Placental epithelial cell (primary cell): ENCODE results near the gene SERF1B. TPM values are rescaled to one million over a fixed set of nuclear protein-coding genes. Genes with fewer than 3 reads are reported as not detected.

Experiments used
- small RNA-seq: library from RNA; depleted of rRNA; stranded (forward); fragments of <200 nt; gene quantifications from one replicate; pipeline ENCODE3, GENCODE V24; 2012
- total RNA-seq: library from RNA; depleted of rRNA; stranded (reverse); fragments of >200 nt; gene quantifications from 2 replicates; pipeline ENCODE4 v1.2.3, GENCODE V29; 2012

Gene SERF1B
- 7.9 and 25.3 TPM in 2 replicates for total RNA-seq

DNA sequence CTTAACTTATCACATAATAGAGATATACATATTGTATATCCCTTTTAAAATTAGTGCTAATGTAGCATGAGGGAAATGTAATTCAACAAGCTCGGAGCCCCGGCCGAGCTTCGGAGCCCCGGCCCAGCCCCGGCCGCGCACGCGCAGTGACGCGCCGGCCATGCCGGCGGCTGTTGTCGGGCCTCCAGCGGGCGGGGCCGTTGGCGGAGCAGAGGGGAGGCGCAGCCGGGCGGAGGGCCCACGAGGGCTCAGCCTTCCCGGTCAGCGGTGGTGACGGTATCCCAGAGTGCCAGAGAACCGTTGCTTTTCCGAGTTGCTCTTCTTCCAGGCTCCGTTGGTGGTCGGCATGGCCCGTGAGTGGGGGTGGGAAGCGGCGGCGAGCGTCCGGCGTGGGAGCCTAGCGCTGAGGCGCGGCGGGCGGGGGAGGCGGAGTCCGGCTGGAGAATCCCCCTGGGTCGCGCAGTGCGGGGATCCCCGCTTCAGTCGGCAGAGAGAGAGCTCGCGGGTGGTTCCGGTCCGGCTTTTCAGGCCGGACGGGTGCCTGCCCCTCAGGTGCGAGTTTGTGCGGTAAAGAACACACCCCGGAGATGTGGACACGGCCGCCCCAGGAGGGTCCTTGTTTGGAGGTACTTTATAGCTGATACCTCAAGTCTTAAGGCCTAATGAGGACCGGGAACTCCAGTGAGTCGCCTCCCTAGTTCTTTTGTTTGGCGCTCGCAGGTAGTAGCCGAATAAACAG lies at the start of gene SERF1B:
Gene SERF1B, plus strand, starts transcription at position 146 of the 739 bp plus-strand sequence. Its CDS starts 201 bp downstream, at position 347.

Small RNA genes lying within 50 kb of the gene (small RNA-seq; reads per million reads assigned to genes)
- not detected for gene CDH12P2

Other genes starting within 250 kb of the SERF1B start
- 25.5 and 30.8 TPM in 2 replicates for gene SMN2, start 24.4 kb downstream of the SERF1B start, total RNA-seq